Thyroid gland (tissue), 4 donors: ENCODE measurements around the gene B4GALNT3. TPM values are rescaled to one million over a fixed set of nuclear protein-coding genes. Genes with fewer than 3 reads are reported as not detected.
"Not testable (repeated sequence)": the region's sequence is repeated elsewhere in the genome, so short reads cannot be mapped to it uniquely, and the experiment has no call there.

Experiments
- DNase-seq, 2 donors: peaks; one replicate each; pipeline ENCODE4 v3.0.0-alpha.2; 2019
- H3K27ac ChIP-seq, 3 donors: fragments of 200-600 bp; sonication (generic); 1 replicate in 2 of 3; 2 replicates in 1 of 3; pipeline ENCODE4 v1.5.1; 2016 to 2019; ENCODE audit warnings: mild to moderate bottlenecking in 1 of 3, moderate library complexity in 1 of 3
- H3K27me3 ChIP-seq: fragments of 200-600 bp; sonication (generic); one replicate; pipeline ENCODE4 v1.5.1; 2019
- H3K36me3 ChIP-seq, 2 donors: fragments of 200-600 bp; sonication (generic); one replicate each; pipeline ENCODE4 v1.5.1; 2016 to 2019
- H3K4me1 ChIP-seq, 2 donors: fragments of 200-600 bp; sonication (generic); one replicate each; pipeline ENCODE4 v1.5.1; 2017 to 2019
- H3K4me3 ChIP-seq, 3 donors: fragments of 200-600 bp; sonication (generic); replicated peaks in 1 of 3; 1 replicate in 2 of 3; 2 replicates in 1 of 3; pipeline ENCODE4 v1.5.1; 2016; ENCODE audit warnings: mild to moderate bottlenecking in 1 of 3
- H3K9me3 ChIP-seq: fragments of 200-600 bp; sonication (generic); one replicate; pipeline ENCODE4 v1.5.1; 2017
- POLR2A ChIP-seq, 2 donors: fragments of 450-650 bp; IDR thresholded peaks; one replicate each; pipeline ENCODE4 v1.6.1; 2017; ENCODE audit warnings: antibody characterized with exemption in 2 of 2, mild to moderate bottlenecking in 2 of 2, moderate library complexity in 1 of 2
- WGBS, 2 donors: methylation state at CpG; one replicate each; pipeline ENCODE4 v1.1.5; 2017; 5-methylcytosine and 5-hydroxymethylcytosine counted together
- intact Hi-C: fragments of 100-400 bp; cut with DNase I; formaldehyde crosslinking; loops from one replicate; pipeline ENCODE4 v1.15.1; 2023
- total RNA-seq, 4 donors: library from RNA; depleted of rRNA; stranded (reverse); fragments of >200 nt; gene quantifications; one replicate each; pipeline ENCODE4 v1.2.3, GENCODE V29; 2016
- TF ChIP-seq, protein P1 (sequence below), 6 experiments: fragments of 200-600 bp in 3 of 6; fragments of 450-650 bp in 3 of 6; sonication (generic) in 3 of 6; IDR thresholded peaks; one replicate each; pipeline ENCODE4 v1.5.1; 2016 to 2019; ENCODE audit warnings: antibody characterized with exemption in 6 of 6, mild to moderate bottlenecking in 2 of 6, inconsistent platforms in 1 of 6, moderate library complexity in 1 of 6

Gene B4GALNT3
- 1 to 10 TPM; 3.9 to 6.6 (median 5.6) TPM for total RNA-seq

DNA sequence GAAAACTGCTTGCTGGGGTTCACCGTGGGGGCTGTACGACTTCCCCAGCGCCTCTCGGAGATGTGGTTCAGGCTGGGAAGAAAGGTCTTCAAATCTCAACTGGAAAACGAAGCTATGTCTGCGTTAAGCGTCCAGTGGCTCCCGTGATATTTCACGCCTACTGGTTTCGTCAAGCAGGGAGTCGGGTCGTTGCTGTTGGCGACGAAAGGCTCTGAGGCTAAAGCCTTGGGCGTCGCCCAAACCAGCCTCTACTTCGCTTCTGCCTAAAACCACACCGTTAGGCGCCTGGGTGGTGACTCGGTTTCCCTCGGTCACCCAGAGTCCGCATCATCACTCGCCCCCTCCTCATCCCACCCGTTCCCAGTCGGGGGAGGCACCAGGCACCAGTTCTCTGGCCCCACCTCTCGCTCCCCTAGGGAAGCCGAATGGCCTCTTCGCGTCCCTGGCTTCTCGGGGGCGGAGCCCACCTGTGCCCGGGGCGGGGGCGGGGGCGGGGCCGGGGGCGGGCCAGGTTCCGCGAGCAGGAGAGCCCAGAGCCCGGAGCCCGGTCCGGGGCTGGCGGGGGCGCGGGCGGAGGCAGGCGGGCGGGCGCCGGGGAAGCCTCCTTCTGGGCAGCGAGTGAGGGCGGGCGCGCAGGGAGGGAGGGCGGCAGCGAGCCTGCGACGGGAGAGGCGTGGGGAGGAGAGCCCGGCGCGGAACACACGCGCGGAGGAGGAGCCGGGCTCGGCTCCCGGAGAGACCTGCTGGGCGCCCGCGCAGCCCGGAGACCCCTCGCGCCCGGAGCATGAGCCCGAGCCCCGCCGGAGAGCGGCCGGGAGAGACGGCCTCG is at the start of gene B4GALNT3:
Gene B4GALNT3, plus strand, starts transcription at position 510 of the 829 bp plus-strand sequence. CDS start 438 bp downstream, outside the sequence.
- Histone ChIP-seq H3K36me3 (no peaks in the 10 kb centered on the region), H3K4me1 (peaks cover 0 to 12% of the 10 kb centered on the region in 2 donors), H3K27ac (no peak within 1 kb of the TSS), H3K9me3 (no peaks in the 10 kb centered on the region), H3K27me3 (no peaks in the 10 kb centered on the region), H3K4me3 (peak within 1 kb of the TSS in 2 of 3 donors; percentile 46 to 49)
- WGBS, 2 donors, result 4 to 9% methylated on average over 18 to 30 of the region's 82 CpGs
- intact Hi-C loops, result no loop called here
- DNase-seq, result peak; percentile 75 to 83
- TF ChIP-seq, protein P1, sequence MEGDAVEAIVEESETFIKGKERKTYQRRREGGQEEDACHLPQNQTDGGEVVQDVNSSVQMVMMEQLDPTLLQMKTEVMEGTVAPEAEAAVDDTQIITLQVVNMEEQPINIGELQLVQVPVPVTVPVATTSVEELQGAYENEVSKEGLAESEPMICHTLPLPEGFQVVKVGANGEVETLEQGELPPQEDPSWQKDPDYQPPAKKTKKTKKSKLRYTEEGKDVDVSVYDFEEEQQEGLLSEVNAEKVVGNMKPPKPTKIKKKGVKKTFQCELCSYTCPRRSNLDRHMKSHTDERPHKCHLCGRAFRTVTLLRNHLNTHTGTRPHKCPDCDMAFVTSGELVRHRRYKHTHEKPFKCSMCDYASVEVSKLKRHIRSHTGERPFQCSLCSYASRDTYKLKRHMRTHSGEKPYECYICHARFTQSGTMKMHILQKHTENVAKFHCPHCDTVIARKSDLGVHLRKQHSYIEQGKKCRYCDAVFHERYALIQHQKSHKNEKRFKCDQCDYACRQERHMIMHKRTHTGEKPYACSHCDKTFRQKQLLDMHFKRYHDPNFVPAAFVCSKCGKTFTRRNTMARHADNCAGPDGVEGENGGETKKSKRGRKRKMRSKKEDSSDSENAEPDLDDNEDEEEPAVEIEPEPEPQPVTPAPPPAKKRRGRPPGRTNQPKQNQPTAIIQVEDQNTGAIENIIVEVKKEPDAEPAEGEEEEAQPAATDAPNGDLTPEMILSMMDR (IDR thresholded peaks at IDR 0.05), result no peak
- TF ChIP-seq POLR2A (IDR thresholded peaks at IDR 0.05), result peak in 1 of 2 donors; percentile 45

DNA sequence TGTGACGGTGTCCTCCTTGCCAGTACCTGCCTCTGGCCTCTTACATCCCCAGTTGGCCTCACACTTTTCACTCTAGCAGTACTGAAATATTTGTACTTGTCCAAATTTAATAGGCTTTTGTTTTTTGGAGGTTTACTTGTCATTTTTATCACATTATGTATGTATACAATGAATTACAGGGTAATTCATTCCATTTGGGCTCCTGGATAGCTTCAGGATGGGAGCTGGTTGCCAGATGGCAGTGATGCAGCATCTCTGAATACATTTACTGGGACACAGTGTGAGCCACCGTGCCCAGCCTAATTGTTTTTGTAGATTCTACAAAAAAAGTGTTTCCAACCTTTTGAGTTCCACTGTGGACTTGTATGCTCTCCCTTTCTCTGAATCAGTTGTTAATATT is 44.9 kb upstream of the B4GALNT3 start:
- Histone ChIP-seq H3K27me3 (no peaks in the 10 kb centered on the region), H3K9me3 (no peaks in the 10 kb centered on the region), H3K27ac (no peak overlapping the region), H3K4me3 (no peak overlapping the region), H3K36me3 (peaks cover 0 to 22% of the 10 kb centered on the region in 2 donors), H3K4me1 (no peaks in the 10 kb centered on the region)
- intact Hi-C loops, result no loop called here
- WGBS, 2 donors, result 78 to 87% methylated on average over 2 of the region's 2 CpGs
- DNase-seq, result no peak
- TF ChIP-seq POLR2A (IDR thresholded peaks at IDR 0.05), result no peak
- TF ChIP-seq, protein P1 (IDR thresholded peaks at IDR 0.05), result no peak

- H3K4me1 ChIP-seq, result no peaks in the 10 kb centered on the region
- no peaks in the 10 kb centered on the region for H3K27me3 ChIP-seq
- H3K36me3 ChIP-seq, result peaks cover 0 to 15% of the 10 kb centered on the region in 2 donors
- 96 to 98% methylated on average over 6 of the region's 6 CpGs for WGBS, 2 donors
- DNase-seq, result no peak
- TF ChIP-seq POLR2A (IDR thresholded peaks at IDR 0.05), result no peak
- TF ChIP-seq, protein P1 (IDR thresholded peaks at IDR 0.05), result no peak
- no peaks in the 10 kb centered on the region for H3K9me3 ChIP-seq
- intact Hi-C loops, result no loop called here
- H3K4me3 ChIP-seq, result no peak overlapping the region
- no peak overlapping the region for H3K27ac ChIP-seq
Measured at GRCh38 chr12:418432-418831, 41.3 kb upstream of the B4GALNT3 start.

- H3K36me3 ChIP-seq, result peaks cover 0 to 9% of the 10 kb centered on the region in 2 donors
- TF ChIP-seq, protein P1 (IDR thresholded peaks at IDR 0.05), result no peak
- TF ChIP-seq POLR2A (IDR thresholded peaks at IDR 0.05), result no peak
- no peak overlapping the region for H3K4me3 ChIP-seq
- H3K9me3 ChIP-seq, result no peaks in the 10 kb centered on the region
- 86 to 87% methylated on average over 3 of the region's 3 CpGs for WGBS, 2 donors
- no peaks in the 10 kb centered on the region for H3K27me3 ChIP-seq
- no peak overlapping the region for H3K27ac ChIP-seq
- intact Hi-C loops, result no loop called here
- no peaks in the 10 kb centered on the region for H3K4me1 ChIP-seq
- DNase-seq, result peak; percentile 19 to 36
Measured at GRCh38 chr12:422526-422925, 37.2 kb upstream of the B4GALNT3 start.

DNA sequence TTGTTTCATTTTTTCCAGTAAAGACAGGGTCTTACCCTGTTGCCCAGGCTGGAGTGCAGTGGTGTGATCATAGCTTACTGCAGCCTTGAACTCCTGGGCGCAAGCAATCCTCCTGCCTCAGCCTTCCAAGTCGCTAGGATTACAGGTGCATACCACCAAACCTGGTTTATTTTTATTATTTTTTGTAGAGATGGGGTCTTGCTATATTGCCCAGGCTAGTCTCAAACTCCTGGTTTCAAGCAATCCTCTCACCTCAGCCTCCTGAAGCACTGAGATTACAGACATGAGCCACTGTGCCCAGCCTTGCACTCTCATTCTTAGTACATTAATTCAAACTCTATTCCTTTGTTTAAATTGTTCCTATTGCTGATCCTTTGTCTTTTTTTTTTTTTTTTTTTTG is 24.0 kb upstream of the B4GALNT3 start:
- H3K9me3 ChIP-seq, H3K4me1 ChIP-seq, H3K4me3 ChIP-seq, intact Hi-C loops, H3K27ac ChIP-seq, DNase-seq, H3K27me3 ChIP-seq: not testable (repeated sequence)
- 98% methylated on average over 2 of the region's 2 CpGs for WGBS, 2 donors
- peaks cover 0 to 28% of the 10 kb centered on the region in 2 donors for H3K36me3 ChIP-seq
